SK-N-SH treated with all-trans-retinoic acid at 6 μM for 48 hours (cell line): Measurements from ENCODE around the gene RBM19.

Experiments
- ARNTL ChIP-seq: fragments of 450-650 bp; formaldehyde crosslinking; IDR thresholded peaks from 2 replicates; pipeline ENCODE4 v1.5.0; 2020; ENCODE audit warnings: low read depth, mild to moderate bottlenecking, moderate library complexity, borderline replicate concordance
- BACH2 ChIP-seq: fragments of 250-450 bp; sonication (Bioruptor Pico); IDR thresholded peaks from 2 replicates; pipeline ENCODE4 v1.9.0; 2021; ENCODE audit warnings: mild to moderate bottlenecking, borderline replicate concordance
- GLIS3 ChIP-seq: fragments of 250-450 bp; sonication (Bioruptor Pico); IDR thresholded peaks from 2 replicates; pipeline ENCODE4 v1.5.0; 2020; ENCODE audit warnings: mild to moderate bottlenecking, moderate library complexity
- PPARA ChIP-seq: fragments of 250-450 bp; sonication (Bioruptor Pico); IDR thresholded peaks from 2 replicates; pipeline ENCODE4 v1.5.0; 2020; ENCODE audit warnings: mild to moderate bottlenecking, borderline replicate concordance
- SNAI2 ChIP-seq: fragments of 250-450 bp; sonication (Bioruptor Pico); IDR thresholded peaks from 2 replicates; pipeline ENCODE4 v1.5.0; 2020; ENCODE audit warnings: mild to moderate bottlenecking, moderate library complexity
- TCF4 ChIP-seq: fragments of 250-450 bp; sonication (Bioruptor Pico); IDR thresholded peaks from 2 replicates; pipeline ENCODE4 v1.8.0; 2021; ENCODE audit warnings: mild to moderate bottlenecking, moderate library complexity, borderline replicate concordance
- ZNF70 ChIP-seq: fragments of 450-650 bp; formaldehyde crosslinking; IDR thresholded peaks from 2 replicates; pipeline ENCODE4 v1.5.0; 2020; ENCODE audit warnings: mild to moderate bottlenecking, moderate library complexity
- ZNF8 ChIP-seq: fragments of 450-650 bp; formaldehyde crosslinking; IDR thresholded peaks from 2 replicates; pipeline ENCODE4 v1.5.0; 2020; ENCODE audit warnings: mild to moderate bottlenecking, moderate library complexity
- TF ChIP-seq, protein P1 (sequence below): fragments of 250-450 bp; sonication (Bioruptor Pico); IDR thresholded peaks from 2 replicates; pipeline ENCODE4 v1.8.0; 2020; ENCODE audit warnings: mild to moderate bottlenecking, moderate library complexity, borderline replicate concordance
- TF ChIP-seq, protein P2 (sequence below): fragments of 250-450 bp; sonication (Bioruptor Pico); IDR thresholded peaks from 2 replicates; pipeline ENCODE4 v1.5.1; 2021; ENCODE audit warnings: mild to moderate bottlenecking, moderate library complexity
- TF ChIP-seq, protein P3 (sequence below): fragments of 250-450 bp; sonication (Bioruptor Pico); IDR thresholded peaks from 2 replicates; pipeline ENCODE4 v1.8.0; 2021; ENCODE audit warnings: low read depth, mild to moderate bottlenecking, moderate library complexity, borderline replicate concordance
- TF ChIP-seq, protein P4 (sequence below): fragments of 250-450 bp; sonication (Bioruptor Pico); IDR thresholded peaks from 2 replicates; pipeline ENCODE4 v1.5.1; 2020; ENCODE audit warnings: low read depth, mild to moderate bottlenecking, moderate library complexity

DNA sequence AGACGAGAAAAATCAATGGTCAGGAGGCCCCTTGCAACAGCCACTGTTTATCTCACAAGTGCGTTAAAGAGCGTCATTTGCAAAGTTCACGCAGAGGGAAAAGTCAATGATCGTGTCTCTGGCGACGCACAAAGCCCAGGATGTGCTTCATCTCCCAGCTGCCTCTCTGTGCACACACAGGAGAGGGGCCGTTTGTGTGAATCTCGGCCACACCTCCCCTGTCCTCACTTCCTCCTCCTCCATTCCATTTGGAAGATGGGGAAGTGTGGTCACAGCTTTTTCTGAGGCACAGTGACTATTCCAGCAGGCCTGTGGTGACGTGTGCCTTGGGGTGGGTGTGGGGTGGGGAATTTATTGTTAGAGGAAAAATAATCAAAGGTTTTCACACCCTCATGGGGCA lies 90.4 kb downstream of the RBM19 start:
- TF ChIP-seq TCF4 (CRISPR knock-in tag) (no peak), PPARA (CRISPR knock-in tag) (no peak), GLIS3 (CRISPR knock-in tag) (no peak), SNAI2 (CRISPR knock-in tag) (no peak), ARNTL (CRISPR knock-in tag) (no peak), BACH2 (CRISPR knock-in tag) (no peak), ZNF70 (CRISPR knock-in tag) (no peak), ZNF8 (CRISPR knock-in tag) (no peak)
- TF ChIP-seq, protein P1, sequence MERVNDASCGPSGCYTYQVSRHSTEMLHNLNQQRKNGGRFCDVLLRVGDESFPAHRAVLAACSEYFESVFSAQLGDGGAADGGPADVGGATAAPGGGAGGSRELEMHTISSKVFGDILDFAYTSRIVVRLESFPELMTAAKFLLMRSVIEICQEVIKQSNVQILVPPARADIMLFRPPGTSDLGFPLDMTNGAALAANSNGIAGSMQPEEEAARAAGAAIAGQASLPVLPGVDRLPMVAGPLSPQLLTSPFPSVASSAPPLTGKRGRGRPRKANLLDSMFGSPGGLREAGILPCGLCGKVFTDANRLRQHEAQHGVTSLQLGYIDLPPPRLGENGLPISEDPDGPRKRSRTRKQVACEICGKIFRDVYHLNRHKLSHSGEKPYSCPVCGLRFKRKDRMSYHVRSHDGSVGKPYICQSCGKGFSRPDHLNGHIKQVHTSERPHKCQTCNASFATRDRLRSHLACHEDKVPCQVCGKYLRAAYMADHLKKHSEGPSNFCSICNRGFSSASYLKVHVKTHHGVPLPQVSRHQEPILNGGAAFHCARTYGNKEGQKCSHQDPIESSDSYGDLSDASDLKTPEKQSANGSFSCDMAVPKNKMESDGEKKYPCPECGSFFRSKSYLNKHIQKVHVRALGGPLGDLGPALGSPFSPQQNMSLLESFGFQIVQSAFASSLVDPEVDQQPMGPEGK = no peak
- TF ChIP-seq, protein P2, sequence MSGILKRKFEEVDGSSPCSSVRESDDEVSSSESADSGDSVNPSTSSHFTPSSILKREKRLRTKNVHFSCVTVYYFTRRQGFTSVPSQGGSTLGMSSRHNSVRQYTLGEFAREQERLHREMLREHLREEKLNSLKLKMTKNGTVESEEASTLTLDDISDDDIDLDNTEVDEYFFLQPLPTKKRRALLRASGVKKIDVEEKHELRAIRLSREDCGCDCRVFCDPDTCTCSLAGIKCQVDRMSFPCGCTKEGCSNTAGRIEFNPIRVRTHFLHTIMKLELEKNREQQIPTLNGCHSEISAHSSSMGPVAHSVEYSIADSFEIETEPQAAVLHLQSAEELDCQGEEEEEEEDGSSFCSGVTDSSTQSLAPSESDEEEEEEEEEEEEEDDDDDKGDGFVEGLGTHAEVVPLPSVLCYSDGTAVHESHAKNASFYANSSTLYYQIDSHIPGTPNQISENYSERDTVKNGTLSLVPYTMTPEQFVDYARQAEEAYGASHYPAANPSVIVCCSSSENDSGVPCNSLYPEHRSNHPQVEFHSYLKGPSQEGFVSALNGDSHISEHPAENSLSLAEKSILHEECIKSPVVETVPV (CRISPR knock-in tag) = no peak
- TF ChIP-seq, protein P3, sequence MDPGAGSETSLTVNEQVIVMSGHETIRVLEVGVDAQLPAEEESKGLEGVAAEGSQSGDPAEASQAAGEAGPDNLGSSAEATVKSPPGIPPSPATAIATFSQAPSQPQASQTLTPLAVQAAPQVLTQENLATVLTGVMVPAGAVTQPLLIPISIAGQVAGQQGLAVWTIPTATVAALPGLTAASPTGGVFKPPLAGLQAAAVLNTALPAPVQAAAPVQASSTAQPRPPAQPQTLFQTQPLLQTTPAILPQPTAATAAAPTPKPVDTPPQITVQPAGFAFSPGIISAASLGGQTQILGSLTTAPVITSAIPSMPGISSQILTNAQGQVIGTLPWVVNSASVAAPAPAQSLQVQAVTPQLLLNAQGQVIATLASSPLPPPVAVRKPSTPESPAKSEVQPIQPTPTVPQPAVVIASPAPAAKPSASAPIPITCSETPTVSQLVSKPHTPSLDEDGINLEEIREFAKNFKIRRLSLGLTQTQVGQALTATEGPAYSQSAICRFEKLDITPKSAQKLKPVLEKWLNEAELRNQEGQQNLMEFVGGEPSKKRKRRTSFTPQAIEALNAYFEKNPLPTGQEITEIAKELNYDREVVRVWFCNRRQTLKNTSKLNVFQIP = no peak
- TF ChIP-seq, protein P4, sequence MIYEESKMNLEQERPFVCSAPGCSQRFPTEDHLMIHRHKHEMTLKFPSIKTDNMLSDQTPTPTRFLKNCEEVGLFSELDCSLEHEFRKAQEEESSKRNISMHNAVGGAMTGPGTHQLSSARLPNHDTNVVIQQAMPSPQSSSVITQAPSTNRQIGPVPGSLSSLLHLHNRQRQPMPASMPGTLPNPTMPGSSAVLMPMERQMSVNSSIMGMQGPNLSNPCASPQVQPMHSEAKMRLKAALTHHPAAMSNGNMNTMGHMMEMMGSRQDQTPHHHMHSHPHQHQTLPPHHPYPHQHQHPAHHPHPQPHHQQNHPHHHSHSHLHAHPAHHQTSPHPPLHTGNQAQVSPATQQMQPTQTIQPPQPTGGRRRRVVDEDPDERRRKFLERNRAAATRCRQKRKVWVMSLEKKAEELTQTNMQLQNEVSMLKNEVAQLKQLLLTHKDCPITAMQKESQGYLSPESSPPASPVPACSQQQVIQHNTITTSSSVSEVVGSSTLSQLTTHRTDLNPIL (CRISPR knock-in tag) = no peak
